CD4-positive, alpha-beta memory T cell (primary cell): Measurements from ENCODE around the gene NDUFB4. TPM values are rescaled to one million over a fixed set of nuclear protein-coding genes. Genes with fewer than 3 reads are reported as not detected.
A peak's percentile ranks its signal among the peaks of the same experiment; 100 is the strongest.

Experiments used
- CTCF ChIA-PET: fragments of 350-600 bp; sonication (Branson Sonifier 250); formaldehyde crosslinking; loops from one replicate; lab custom pipeline; 2021; ENCODE audit warnings: inconsistent platforms; ENCODE audit not compliant: partially characterized antibody; lab: Charles Lee
- POLR2A ChIA-PET: fragments of 350-600 bp; sonication (Branson Sonifier 250); formaldehyde crosslinking; loops from one replicate; lab custom pipeline; 2021; ENCODE audit not compliant: partially characterized antibody; lab: Charles Lee
- DNase-seq, 5 donors: peaks; one replicate each; pipeline versions ENCODE4 v3.0.0 to v3.0.0-alpha.2; 2020 to 2022; ENCODE audit warnings: mixed read lengths in 1 of 5
- H3K27ac ChIP-seq: one replicate; pipeline ENCODE4 v1.7.0; 2013; ENCODE audit warnings: low read depth, low read length
- H3K27me3 ChIP-seq: 2 replicates; pipeline ENCODE4 v1.7.0; 2013; ENCODE audit warnings: mild to moderate bottlenecking, low read length, moderate library complexity; ENCODE audit not compliant: insufficient read depth
- H3K36me3 ChIP-seq: 2 replicates; pipeline ENCODE4 v1.7.0; 2013; ENCODE audit warnings: mild to moderate bottlenecking, low read length, moderate library complexity; ENCODE audit not compliant: insufficient read depth
- H3K4me1 ChIP-seq: 2 replicates; pipeline ENCODE4 v1.7.0; 2013; ENCODE audit warnings: mild to moderate bottlenecking, low read length, moderate library complexity; ENCODE audit not compliant: insufficient read depth
- H3K4me3 ChIP-seq, 2 donors: one replicate each; pipeline ENCODE4 v1.7.0; 2013; ENCODE audit warnings: low read length in 2 of 2, mild to moderate bottlenecking in 1 of 2
- H3K9me3 ChIP-seq, 2 donors: one replicate each; pipeline ENCODE4 v1.7.0; 2013; ENCODE audit warnings: low read length in 2 of 2, control low read depth in 1 of 2; ENCODE audit not compliant: control insufficient read depth in 1 of 2
- H3K27ac Mint-ChIP-seq, 7 donors: one replicate each; pipeline ENCODE4 v1.8.0; 2020 to 2021; ENCODE audit warnings: mixed read lengths in 7 of 7, mild to moderate bottlenecking in 6 of 7, inconsistent platforms in 3 of 7, moderate library complexity in 3 of 7
- H3K27me3 Mint-ChIP-seq, 2 donors: one replicate each; pipeline ENCODE4 v1.8.0; 2020 to 2021; ENCODE audit warnings: mixed read lengths in 2 of 2
- H3K36me3 Mint-ChIP-seq, 2 donors: one replicate each; pipeline ENCODE4 v1.8.0; 2020 to 2021; ENCODE audit warnings: mixed read lengths in 2 of 2, inconsistent platforms in 1 of 2, mild to moderate bottlenecking in 1 of 2
- H3K4me1 Mint-ChIP-seq, 4 donors: one replicate each; pipeline ENCODE4 v1.8.0; 2020 to 2021; ENCODE audit warnings: mixed read lengths in 4 of 4, mild to moderate bottlenecking in 1 of 4
- H3K4me3 Mint-ChIP-seq, 8 donors: one replicate each; pipeline ENCODE4 v1.8.0; 2020 to 2021; ENCODE audit warnings: mixed read lengths in 8 of 8, mild to moderate bottlenecking in 7 of 8, moderate library complexity in 6 of 8, inconsistent platforms in 3 of 8
- H3K9me3 Mint-ChIP-seq, 8 donors: one replicate each; pipeline ENCODE4 v1.8.0; 2020 to 2021; ENCODE audit warnings: mixed read lengths in 8 of 8, mild to moderate bottlenecking in 5 of 8, inconsistent platforms in 3 of 8, moderate library complexity in 1 of 8
- intact Hi-C: fragments of 100-400 bp; cut with micrococcal nuclease; formaldehyde crosslinking; loops from one replicate; pipeline ENCODE4 v1.15.1; 2023
- polyA plus RNA-seq, 2 donors: library from polyadenylated mRNA; unstranded; fragments of 300-500 nt; fragmentation: Illumina TruSeq; gene quantifications; one replicate each; pipeline ENCODE4 v1.2.3, GENCODE V29; 2021
- total RNA-seq, 2 experiments: library from RNA; stranded (reverse); gene quantifications; one replicate each; pipeline ENCODE4 v1.2.3, GENCODE V29; 2021

The NDUFB4 gene
- total and polyA plus RNA-seq, 4 experiments from 2014 or later = 82.1 to 257 (median 163) TPM

DNA sequence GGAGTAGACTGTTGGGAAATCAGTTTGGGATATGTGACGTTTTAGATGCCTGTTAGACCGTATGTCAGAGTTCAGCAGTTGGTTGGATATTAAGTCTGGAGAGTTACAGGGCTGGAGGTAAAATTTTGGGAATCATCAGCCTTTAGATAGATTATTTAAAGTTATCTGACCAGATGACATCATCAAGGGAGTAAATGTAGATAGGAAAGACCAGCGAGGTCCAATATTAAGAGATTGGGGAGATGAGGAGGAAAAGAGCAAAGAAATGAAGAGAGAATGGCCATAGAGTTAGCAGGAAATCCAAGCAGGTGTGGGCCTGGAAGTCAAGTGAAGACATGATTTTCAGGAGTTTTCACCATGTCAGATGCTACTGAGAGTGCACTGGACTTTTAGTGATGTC, 3.1 kb downstream of the NDUFB4 start:
- H3K36me3 ChIP-seq = peaks cover 23% of the 10 kb centered on the region
- peaks cover 6 to 8% (median 7%) of the 10 kb centered on the region in 4 donors for H3K4me1 Mint-ChIP-seq
- H3K9me3 ChIP-seq = no peaks in the 10 kb centered on the region
- peaks cover 16 to 34% of the 10 kb centered on the region in 2 donors for H3K36me3 Mint-ChIP-seq
- no peak overlapping the region for H3K4me3 ChIP-seq
- peaks cover 30% of the 10 kb centered on the region for H3K4me1 ChIP-seq
- H3K9me3 Mint-ChIP-seq = peaks cover 0 to 2% (median 0%) of the 10 kb centered on the region in 8 donors
- H3K27ac Mint-ChIP-seq = no peak overlapping the region
- ChIA-PET CTCF (no interaction called here), POLR2A (no interaction called here)
- no peaks in the 10 kb centered on the region for H3K27me3 Mint-ChIP-seq
- intact Hi-C loops = loop anchor here (5.0 to 10.0 kb wide), 3 partner anchors 507 to 1146 kb away; partner anchors contain the start of genes COX17, GOLGB1 and GSK3B
- H3K27me3 ChIP-seq = no peaks in the 10 kb centered on the region
- DNase-seq = no peak
- no peak overlapping the region for H3K27ac ChIP-seq
- no peak overlapping the region for H3K4me3 Mint-ChIP-seq

DNA sequence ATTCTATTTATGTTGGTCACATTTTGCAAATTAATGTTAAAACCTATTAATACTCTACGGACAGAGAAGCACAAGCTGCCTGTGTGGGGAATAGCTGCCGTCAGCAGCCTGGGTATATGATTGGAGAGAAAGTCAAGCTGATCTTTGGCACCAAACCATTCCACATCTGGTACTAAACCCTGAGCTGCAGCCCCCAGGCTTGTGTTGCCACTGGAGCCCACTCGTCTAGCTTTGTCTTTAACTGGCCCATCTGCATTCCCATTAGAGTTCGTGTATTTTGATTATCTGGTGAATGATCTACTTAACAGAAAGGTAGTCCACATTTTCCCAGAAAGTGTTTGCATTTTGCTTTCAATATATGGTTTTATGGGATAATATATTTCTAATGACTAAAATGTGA, 5.4 kb downstream of the NDUFB4 start:
- H3K4me3 Mint-ChIP-seq = no peak overlapping the region
- peaks cover 16 to 30% of the 10 kb centered on the region in 2 donors for H3K36me3 Mint-ChIP-seq
- CTCF ChIA-PET = interaction anchor here (1.4 to 2.5 kb wide), 3 partner anchors 41 to 193 kb away, joined by 4 to 10 read pairs (median 10); no protein-coding TSS in a partner anchor
- H3K4me3 ChIP-seq = no peak overlapping the region
- peaks cover 30% of the 10 kb centered on the region for H3K4me1 ChIP-seq
- H3K4me1 Mint-ChIP-seq = peaks cover 0 to 8% (median 2%) of the 10 kb centered on the region in 4 donors
- intact Hi-C loops = no loop called here
- peaks cover 23% of the 10 kb centered on the region for H3K36me3 ChIP-seq
- H3K27ac ChIP-seq = no peak overlapping the region
- H3K9me3 Mint-ChIP-seq = no peaks in the 10 kb centered on the region
- POLR2A ChIA-PET = no interaction called here
- H3K9me3 ChIP-seq = no peaks in the 10 kb centered on the region
- no peak for DNase-seq
- no peaks in the 10 kb centered on the region for H3K27me3 Mint-ChIP-seq
- peak overlapping the region in 2 of 7 donors; percentile 3 to 37 for H3K27ac Mint-ChIP-seq
- no peaks in the 10 kb centered on the region for H3K27me3 ChIP-seq

DNA sequence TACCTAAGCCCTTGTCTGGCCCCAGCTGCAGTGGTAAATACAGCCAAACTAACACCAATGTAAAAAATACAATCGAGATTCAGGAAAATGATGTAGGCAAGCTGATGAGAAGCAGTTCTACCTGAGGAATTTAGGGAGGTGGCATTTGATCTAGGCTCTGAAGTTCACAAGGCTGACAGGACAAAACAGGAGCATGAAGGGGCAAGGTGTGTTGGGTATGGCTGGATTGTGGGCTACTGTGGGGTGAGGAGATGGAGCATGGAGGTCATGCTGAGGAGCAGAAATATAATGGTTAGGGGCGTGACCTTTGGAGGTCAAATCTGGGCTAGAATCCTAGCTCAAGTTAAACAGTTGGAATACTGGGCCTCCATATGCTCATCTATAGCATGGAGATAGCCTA, 6.5 kb downstream of the NDUFB4 start:
- H3K27me3 ChIP-seq = no peaks in the 10 kb centered on the region
- H3K4me1 ChIP-seq = peaks cover 23% of the 10 kb centered on the region
- no peaks in the 10 kb centered on the region for H3K9me3 Mint-ChIP-seq
- POLR2A ChIA-PET = interaction anchor here (1.3 kb wide), 1 partner anchor 115 kb away, joined by 3 read pairs; no protein-coding TSS in a partner anchor
- H3K4me3 ChIP-seq = no peak overlapping the region
- peak overlapping the region in 2 of 7 donors; percentile 2 to 74 for H3K27ac Mint-ChIP-seq
- peaks cover 0 to 8% (median 2%) of the 10 kb centered on the region in 4 donors for H3K4me1 Mint-ChIP-seq
- DNase-seq = no peak
- CTCF ChIA-PET = no interaction called here
- intact Hi-C loops = no loop called here
- H3K4me3 Mint-ChIP-seq = no peak overlapping the region
- peaks cover 23% of the 10 kb centered on the region for H3K36me3 ChIP-seq
- peaks cover 16 to 23% of the 10 kb centered on the region in 2 donors for H3K36me3 Mint-ChIP-seq
- H3K27ac ChIP-seq = no peak overlapping the region
- no peaks in the 10 kb centered on the region for H3K27me3 Mint-ChIP-seq
- no peaks in the 10 kb centered on the region for H3K9me3 ChIP-seq

DNA sequence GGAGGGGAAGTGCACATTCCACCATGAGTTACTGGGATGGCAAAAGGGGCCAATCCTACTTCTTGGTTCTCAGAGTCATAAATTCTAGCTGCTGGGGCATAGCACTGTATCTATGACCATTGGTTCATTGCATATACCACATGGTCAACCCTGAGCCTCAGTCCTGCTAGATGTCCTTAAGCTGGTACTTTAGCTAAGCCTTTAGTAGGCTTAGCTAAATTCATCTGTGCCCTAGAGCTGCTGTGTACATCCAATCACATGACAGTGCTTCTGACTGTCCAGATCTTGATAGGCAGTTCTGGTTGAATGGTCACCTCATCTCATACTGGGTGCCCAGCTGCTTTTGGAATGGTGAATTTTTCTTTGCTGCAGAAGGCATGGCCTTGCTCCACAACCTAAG, 8.2 kb downstream of the NDUFB4 start:
- Histone ChIP-seq H3K36me3 (peaks cover 16% of the 10 kb centered on the region), H3K27ac (no peak overlapping the region), H3K9me3 (no peaks in the 10 kb centered on the region), H3K4me3 (no peak overlapping the region), H3K4me1 (peaks cover 6% of the 10 kb centered on the region), H3K27me3 (no peaks in the 10 kb centered on the region)
- peaks cover 0 to 2% of the 10 kb centered on the region in 2 donors for H3K27me3 Mint-ChIP-seq
- intact Hi-C loops = no loop called here
- H3K27ac Mint-ChIP-seq = no peak overlapping the region
- H3K36me3 Mint-ChIP-seq = peaks cover 16 to 23% of the 10 kb centered on the region in 2 donors
- DNase-seq = no peak
- H3K4me1 Mint-ChIP-seq = peaks cover 0 to 8% (median 2%) of the 10 kb centered on the region in 4 donors
- H3K9me3 Mint-ChIP-seq = no peaks in the 10 kb centered on the region
- POLR2A ChIA-PET = interaction anchor here (1.0 kb wide), 1 partner anchor 37 kb away, joined by 6 read pairs; no protein-coding TSS in a partner anchor
- CTCF ChIA-PET = interaction anchor here (1.3 to 1.5 kb wide), 2 partner anchors 9 to 46 kb away, joined by 4 to 5 read pairs; partner anchors contain the start of gene NDUFB4
- H3K4me3 Mint-ChIP-seq = no peak overlapping the region

DNA sequence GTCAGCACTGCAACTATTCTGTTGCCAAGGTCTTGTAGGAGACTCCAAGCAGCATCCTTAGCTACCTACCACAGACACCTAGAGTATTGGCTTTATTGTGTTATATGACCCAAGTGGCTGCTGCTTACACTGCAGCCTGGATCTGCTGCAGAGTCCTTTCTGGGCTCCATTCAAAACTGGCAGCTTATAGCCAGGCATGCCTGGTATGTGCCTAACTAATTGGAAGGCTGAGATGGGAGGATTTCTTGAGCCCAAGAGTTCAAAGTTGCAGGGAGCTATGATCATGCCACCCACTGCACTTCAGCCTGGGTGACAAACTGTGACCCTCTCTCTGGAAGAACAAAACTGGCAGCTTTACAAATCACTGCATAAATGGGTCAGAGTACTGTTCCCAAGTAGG, 8.6 kb downstream of the NDUFB4 start:
- H3K27ac Mint-ChIP-seq = peak overlapping the region in 1 of 7 donors; percentile 74
- peaks cover 16 to 23% of the 10 kb centered on the region in 2 donors for H3K36me3 Mint-ChIP-seq
- CTCF ChIA-PET = interaction anchor here (1.3 to 1.5 kb wide), 2 partner anchors 9 to 46 kb away, joined by 4 to 5 read pairs; partner anchors contain the start of gene NDUFB4
- H3K9me3 ChIP-seq = no peaks in the 10 kb centered on the region
- DNase-seq = no peak
- POLR2A ChIA-PET = interaction anchor here (0.9 to 1.2 kb wide), 2 partner anchors 9 to 190 kb away, joined by 3 read pairs; partner anchors contain the start of gene NDUFB4
- peaks cover 0 to 3% of the 10 kb centered on the region in 2 donors for H3K27me3 Mint-ChIP-seq
- no peak overlapping the region for H3K27ac ChIP-seq
- peaks cover 2% of the 10 kb centered on the region for H3K4me1 ChIP-seq
- H3K4me3 ChIP-seq = no peak overlapping the region
- intact Hi-C loops = no loop called here
- peaks cover 16% of the 10 kb centered on the region for H3K36me3 ChIP-seq
- no peak overlapping the region for H3K4me3 Mint-ChIP-seq
- H3K27me3 ChIP-seq = no peaks in the 10 kb centered on the region
- H3K4me1 Mint-ChIP-seq = peaks cover 0 to 8% (median 2%) of the 10 kb centered on the region in 4 donors
- peaks cover 0 to 2% (median 0%) of the 10 kb centered on the region in 8 donors for H3K9me3 Mint-ChIP-seq

DNA sequence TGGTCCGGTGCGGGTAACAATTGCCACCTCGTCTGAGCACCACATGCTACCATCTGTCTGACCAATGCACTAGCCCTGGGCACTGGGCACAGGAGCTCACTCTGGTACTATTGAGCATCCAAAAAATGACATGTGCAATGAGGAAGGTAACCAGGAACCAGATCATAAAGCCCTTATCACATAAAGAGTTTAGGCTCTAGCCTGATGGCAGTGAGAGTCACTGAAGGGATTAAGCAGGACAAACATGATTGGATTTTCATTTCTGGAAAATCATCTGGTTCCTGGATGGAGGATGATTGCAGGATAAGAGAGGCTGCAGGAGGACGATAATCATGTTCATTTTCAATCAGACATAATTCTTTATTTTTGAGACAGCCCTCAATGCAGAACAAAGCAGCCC, 12.4 kb downstream of the NDUFB4 start:
- peaks cover 0 to 2% (median 0%) of the 10 kb centered on the region in 8 donors for H3K9me3 Mint-ChIP-seq
- H3K36me3 ChIP-seq = no peaks in the 10 kb centered on the region
- no peak overlapping the region for H3K4me3 ChIP-seq
- H3K27me3 ChIP-seq = no peaks in the 10 kb centered on the region
- H3K4me1 ChIP-seq = no peaks in the 10 kb centered on the region
- no peak overlapping the region for H3K27ac ChIP-seq
- no peaks in the 10 kb centered on the region for H3K9me3 ChIP-seq
- H3K27ac Mint-ChIP-seq = no peak overlapping the region
- DNase-seq = no peak
- no peaks in the 10 kb centered on the region for H3K36me3 Mint-ChIP-seq
- H3K4me3 Mint-ChIP-seq = no peak overlapping the region
- ChIA-PET CTCF (no interaction called here), POLR2A (no interaction called here)
- intact Hi-C loops = no loop called here
- no peaks in the 10 kb centered on the region for H3K4me1 Mint-ChIP-seq
- peaks cover 2 to 5% of the 10 kb centered on the region in 2 donors for H3K27me3 Mint-ChIP-seq

DNA sequence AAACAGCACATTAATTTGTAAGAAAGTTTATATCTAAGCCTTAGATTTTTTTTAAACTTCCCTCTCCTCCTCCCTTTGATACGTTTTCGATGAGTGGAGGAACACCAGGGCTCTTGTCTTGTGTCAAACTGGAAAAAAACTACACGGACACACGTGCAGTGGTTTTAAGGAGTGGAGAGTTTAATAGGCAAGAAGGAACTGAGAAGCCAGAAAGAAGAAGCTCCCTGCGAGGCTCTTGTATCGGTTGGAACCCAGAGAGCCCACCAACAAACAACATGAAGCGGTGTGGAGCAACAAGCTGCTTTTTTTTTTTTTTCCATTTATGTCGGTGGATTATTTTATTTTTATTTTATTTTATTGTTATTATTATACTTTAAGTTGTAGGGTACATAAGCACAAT, 18.6 kb downstream of the NDUFB4 start:
- CTCF ChIA-PET = no interaction called here
- no peaks in the 10 kb centered on the region for H3K27me3 ChIP-seq

More for the DNA sequence above, 18.6 kb downstream of the NDUFB4 start:
- Histone ChIP-seq H3K4me1 (no peaks in the 10 kb centered on the region), H3K36me3 (no peaks in the 10 kb centered on the region), H3K9me3 (no peaks in the 10 kb centered on the region), H3K4me3 (no peak overlapping the region), H3K27ac (no peak overlapping the region)
- no peak for DNase-seq
- Mint-ChIP-seq H3K4me1 (no peaks in the 10 kb centered on the region), H3K4me3 (no peak overlapping the region), H3K36me3 (no peaks in the 10 kb centered on the region), H3K27ac (no peak overlapping the region), H3K9me3 (no peaks in the 10 kb centered on the region), H3K27me3 (peaks cover 4 to 5% of the 10 kb centered on the region in 2 donors)
- intact Hi-C loops = no loop called here
- POLR2A ChIA-PET = no interaction called here
